Psoas muscle (tissue), 8 donors: ENCODE measurements around the gene USP54. TPM values are rescaled to one million over a fixed set of nuclear protein-coding genes. Genes with fewer than 3 reads are reported as not detected.
A peak's percentile ranks its signal among the peaks of the same experiment; 100 is the strongest.

Experiments
- ATAC-seq, 4 donors: fragments of 200-7000 bp; cut with Tn5 transposase; one replicate each; pipeline ENCODE4 v1.9.1; 2020; ENCODE audit warnings: moderate library complexity in 3 of 4, mild to moderate bottlenecking in 2 of 4
- DNase-seq, 2 donors: peaks; one replicate each; pipeline ENCODE4 v3.0.0-alpha.2; 2020
- H3K27ac ChIP-seq: fragments of 200-600 bp; one replicate; pipeline ENCODE4 v1.8.0; 2022
- H3K27me3 ChIP-seq, 3 donors: fragments of 200-600 bp in 1 of 3; one replicate each; pipeline versions ENCODE4 v1.6.1 to v1.8.0; 2013 to 2022; ENCODE audit warnings: low read length in 2 of 3, mild to moderate bottlenecking in 2 of 3, moderate library complexity in 1 of 3; ENCODE audit not compliant: insufficient read depth in 3 of 3
- H3K36me3 ChIP-seq, 2 donors: fragments of 200-600 bp in 1 of 2; one replicate each; pipeline versions ENCODE4 v1.6.1 to v1.8.0; 2013 to 2022; ENCODE audit warnings: low read depth in 1 of 2, mild to moderate bottlenecking in 1 of 2, moderate library complexity in 1 of 2; ENCODE audit not compliant: insufficient read depth in 1 of 2
- H3K4me1 ChIP-seq: fragments of 200-600 bp; one replicate; pipeline ENCODE4 v1.8.0; 2022
- H3K4me3 ChIP-seq: fragments of 200-600 bp; one replicate; pipeline ENCODE4 v1.8.0; 2022; ENCODE audit warnings: mild to moderate bottlenecking
- H3K9me3 ChIP-seq: fragments of 200-600 bp; one replicate; pipeline ENCODE4 v1.8.0; 2022
- WGBS, 3 donors: extraction: QIAGEN DNeasy Blood & Tissue Kit; methylation state at CpG; one replicate each; pipeline versions ENCODE4 v1.1.6 to v1.1.7; 2013; 5-methylcytosine and 5-hydroxymethylcytosine counted together
- intact Hi-C, 2 donors: fragments of 100-400 bp; cut with DNase I; formaldehyde crosslinking; loops; one replicate each; pipeline versions ENCODE4 v1.11.0 to v1.14.2; 2022
- polyA plus RNA-seq, 3 donors: library from polyadenylated mRNA; stranded (reverse); fragments of 200-250 nt; gene quantifications; one replicate each; pipeline ENCODE4 v1.2.3, GENCODE V29; 2013
- total RNA-seq, 4 donors: library from RNA; stranded (reverse); fragmentation: NEBNext Ultra II Directional in 2 of 4; extraction: Animal tissue kit (Norgen Biotek cat#: 25700) in 2 of 4; gene quantifications; one replicate each; pipeline versions ENCODE4 v1.2.1 to v1.2.4, GENCODE V29; 2021 to 2023
- TF ChIP-seq, protein P1 (sequence below): fragments of 200-600 bp; IDR thresholded peaks from one replicate; pipeline ENCODE4 v1.8.0; 2022; ENCODE audit warnings: antibody characterized with exemption
- donor health status: healthy with polysubstance abuse.
- donor health status: DM: no; HTN: no; CAD: no; lungs with moderate emphysema.
- donor health status: Bipolar disorder and iron deficiency.
- donor health status: healthy.
- donor health status: DM: yes; HTN: yes; CAD: no.
- donor health status: DM: no; HTN: no; CAD: no.
- donor health status: DM: no; HTN: no; CAD: no.
- donor health status: DM: yes; HTN: yes; CAD: no.

The USP54 gene
- total and polyA plus RNA-seq, 7 donors = 32.6 to 216 (median 65.9) TPM

DNA sequence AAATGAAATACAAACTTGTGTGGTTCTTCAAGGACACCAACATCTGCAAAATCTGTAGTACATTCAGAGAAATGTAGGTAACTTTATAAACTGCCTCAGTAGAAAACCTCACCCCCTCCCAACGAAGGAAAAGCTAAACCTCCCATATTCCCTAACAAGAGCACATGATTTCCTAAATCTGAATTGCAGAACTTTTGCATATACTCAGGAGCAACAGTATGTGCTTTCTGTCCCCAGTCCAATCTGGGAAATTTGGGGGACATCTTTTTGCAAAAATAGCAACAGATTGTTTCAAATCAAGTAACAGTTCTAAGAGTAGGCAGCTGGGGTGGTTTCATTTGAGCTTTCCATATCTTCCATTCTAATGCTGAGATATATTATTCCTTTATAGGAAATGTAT, 142.0 kb downstream of the USP54 start:
- DNase-seq (no peak), ATAC-seq (no peak)
- peaks cover 3 to 59% of the 10 kb centered on the region in 2 donors for H3K36me3 ChIP-seq
- 76 to 85% (median 76%) methylated on average over 1 of the region's 1 CpG for WGBS, 3 donors
- TF ChIP-seq, protein P1, sequence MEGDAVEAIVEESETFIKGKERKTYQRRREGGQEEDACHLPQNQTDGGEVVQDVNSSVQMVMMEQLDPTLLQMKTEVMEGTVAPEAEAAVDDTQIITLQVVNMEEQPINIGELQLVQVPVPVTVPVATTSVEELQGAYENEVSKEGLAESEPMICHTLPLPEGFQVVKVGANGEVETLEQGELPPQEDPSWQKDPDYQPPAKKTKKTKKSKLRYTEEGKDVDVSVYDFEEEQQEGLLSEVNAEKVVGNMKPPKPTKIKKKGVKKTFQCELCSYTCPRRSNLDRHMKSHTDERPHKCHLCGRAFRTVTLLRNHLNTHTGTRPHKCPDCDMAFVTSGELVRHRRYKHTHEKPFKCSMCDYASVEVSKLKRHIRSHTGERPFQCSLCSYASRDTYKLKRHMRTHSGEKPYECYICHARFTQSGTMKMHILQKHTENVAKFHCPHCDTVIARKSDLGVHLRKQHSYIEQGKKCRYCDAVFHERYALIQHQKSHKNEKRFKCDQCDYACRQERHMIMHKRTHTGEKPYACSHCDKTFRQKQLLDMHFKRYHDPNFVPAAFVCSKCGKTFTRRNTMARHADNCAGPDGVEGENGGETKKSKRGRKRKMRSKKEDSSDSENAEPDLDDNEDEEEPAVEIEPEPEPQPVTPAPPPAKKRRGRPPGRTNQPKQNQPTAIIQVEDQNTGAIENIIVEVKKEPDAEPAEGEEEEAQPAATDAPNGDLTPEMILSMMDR = no peak
- H3K4me1 ChIP-seq = peaks cover 1% of the 10 kb centered on the region
- no peaks in the 10 kb centered on the region for H3K27me3 ChIP-seq
- H3K27ac ChIP-seq = no peak overlapping the region
- intact Hi-C loops = no loop called here
- no peaks in the 10 kb centered on the region for H3K9me3 ChIP-seq
- H3K4me3 ChIP-seq = no peak overlapping the region

DNA sequence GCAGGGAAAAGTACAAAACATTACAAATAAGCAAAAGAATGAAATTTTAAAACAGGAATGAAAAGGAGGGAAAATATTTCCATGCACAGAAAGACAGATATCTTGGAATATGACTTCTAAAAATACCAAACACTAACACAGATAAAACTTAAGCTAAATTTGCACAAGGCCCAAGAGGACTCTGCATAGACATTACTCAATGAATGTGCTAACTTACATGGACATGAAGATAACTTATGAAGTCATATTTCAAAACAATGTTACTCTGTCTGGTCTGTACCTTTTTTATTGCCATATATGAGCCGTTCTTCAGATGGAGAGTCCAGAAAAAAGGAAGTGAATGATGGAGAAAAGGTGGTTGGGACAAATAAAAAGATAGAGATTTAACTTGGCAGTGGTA, 142.8 kb downstream of the USP54 start:
- intact Hi-C loops = no loop called here
- TF ChIP-seq, protein P1 = no peak
- Histone ChIP-seq H3K27ac (no peak overlapping the region), H3K27me3 (no peaks in the 10 kb centered on the region), H3K9me3 (no peaks in the 10 kb centered on the region), H3K4me3 (no peak overlapping the region), H3K4me1 (peaks cover 9% of the 10 kb centered on the region), H3K36me3 (peaks cover 3 to 56% of the 10 kb centered on the region in 2 donors)
- ATAC-seq (peak in 2 of 4 donors; percentile 53 to 64), DNase-seq (no peak)
- 80 to 87% (median 82%) methylated on average over 1 of the region's 1 CpG for WGBS, 3 donors

Other genes with a start within 250 kb of the USP54 start
- under 1 TPM; 0.38 to 0.86 (median 0.64) TPM for gene CFAP70, start 232.5 kb downstream of the USP54 start, total RNA-seq
- gene CFAP70, start 232.5 kb downstream of the USP54 start, polyA plus RNA-seq = under 1 TPM; 0.08 to 0.83 (median 0.30) TPM
- 100 to 1,000 TPM; 134 to 205 (median 161) TPM for gene ANXA7, start 177.3 kb downstream of the USP54 start, total RNA-seq
- 100 to 1,000 TPM in 1 of 3 donors, 10 to 100 TPM in 2; 69.0 to 166 (median 99.1) TPM for gene ANXA7, start 177.3 kb downstream of the USP54 start, polyA plus RNA-seq
- 100 to 1,000 TPM in 2 of 4 donors, 10 to 100 TPM in 2; 17.0 to 253 (median 80.5) TPM for gene MSS51, start 157.8 kb downstream of the USP54 start, total RNA-seq
- 1 to 10 TPM; 2.0 to 8.9 (median 7.3) TPM for gene MSS51, start 157.8 kb downstream of the USP54 start, polyA plus RNA-seq
- gene PPP3CB, start 95.3 kb downstream of the USP54 start, total RNA-seq = 100 to 1,000 TPM in 3 of 4 donors, 10 to 100 TPM in 1; 92.3 to 177 (median 138) TPM
- gene PPP3CB, start 95.3 kb downstream of the USP54 start, polyA plus RNA-seq = 100 to 1,000 TPM in 1 of 3 donors, 10 to 100 TPM in 2; 52.2 to 162 (median 94.2) TPM
- 1,000 to 10,000 TPM in 3 of 4 donors, 100 to 1,000 TPM in 1; 805 to 1,915 (median 1,417) TPM for gene MYOZ1, start 50.1 kb upstream of the USP54 start, total RNA-seq
- 1,000 to 10,000 TPM in 1 of 3 donors, 100 to 1,000 TPM in 2; 318 to 1,157 (median 878) TPM for gene MYOZ1, start 50.1 kb upstream of the USP54 start, polyA plus RNA-seq
- 100 to 1,000 TPM; 132 to 289 (median 185) TPM for gene SYNPO2L, start 64.7 kb upstream of the USP54 start, total RNA-seq
- 10 to 100 TPM in 2 of 3 donors, 1 to 10 TPM in 1; 8.8 to 60.7 (median 27.3) TPM for gene SYNPO2L, start 64.7 kb upstream of the USP54 start, polyA plus RNA-seq
- 1 to 10 TPM; 1.4 to 3.6 (median 2.9) TPM for gene AGAP5, start 106.8 kb upstream of the USP54 start, total RNA-seq
- 1 to 10 TPM; 2.1 to 2.3 (median 2.2) TPM for gene AGAP5, start 106.8 kb upstream of the USP54 start, polyA plus RNA-seq
- gene SEC24C, start 153.0 kb upstream of the USP54 start, total RNA-seq = 10 to 100 TPM; 44.8 to 60.2 (median 52.0) TPM
- 10 to 100 TPM; 28.8 to 60.5 (median 56.2) TPM for gene SEC24C, start 153.0 kb upstream of the USP54 start, polyA plus RNA-seq
- gene CHCHD1, start 190.7 kb upstream of the USP54 start, total RNA-seq = 10 to 100 TPM; 19.9 to 30.9 (median 21.9) TPM
- gene CHCHD1, start 190.7 kb upstream of the USP54 start, polyA plus RNA-seq = 10 to 100 TPM; 66.9 to 98.7 (median 94.3) TPM
- 10 to 100 TPM; 57.0 to 65.1 (median 58.7) TPM for gene ZSWIM8, start 194.3 kb upstream of the USP54 start, total RNA-seq
- gene ZSWIM8, start 194.3 kb upstream of the USP54 start, polyA plus RNA-seq = 10 to 100 TPM; 40.5 to 68.3 (median 54.4) TPM
- 10 to 100 TPM in 3 of 4 donors, 1 to 10 TPM in 1; 9.4 to 14.5 (median 12.0) TPM for gene NDST2, start 220.3 kb upstream of the USP54 start, total RNA-seq
- 1 to 10 TPM; 4.5 to 8.6 (median 7.8) TPM for gene NDST2, start 220.3 kb upstream of the USP54 start, polyA plus RNA-seq